ENCODE results near the gene ZNF518A. TPM values are rescaled to one million over a fixed set of nuclear protein-coding genes. Genes with fewer than 3 reads are reported as not detected.

The ZNF518A gene
- total and polyA plus RNA-seq, 2 donors (not counting 1 experiment from before 2014, with no cell fraction given) = 7.9 to 34.8 TPM

- intact Hi-C loops (cut with micrococcal nuclease) = no loop called here
- Histone ChIP-seq H3K4me3 (ENCODE audit: control extremely low read depth in 1 of 5, extremely low read depth in 1 of 5, insufficient read depth in 1 of 5, low read depth in 2 of 5, low read length in 4 of 5) (no peak overlapping the region), H3K79me2 (ENCODE audit: control insufficient read depth, insufficient read depth, low read length) (peaks cover 19% of the 10 kb centered on the region), H3K4me2 (replicated peaks; ENCODE audit: low read depth, low read length, poor library complexity, severe bottlenecking) (no peak overlapping the region), H2AFZ (ENCODE audit: insufficient read depth, low read depth, low read length, poor library complexity, severe bottlenecking) (no peak overlapping the region), H3K4me1 (ENCODE audit: control insufficient read depth in 2 of 2, insufficient read depth in 2 of 2, low read length in 2 of 2) (no peaks in the 10 kb centered on the region), H3K36me3 (replicated peaks in 1 of 2; ENCODE audit: control extremely low read depth in 1 of 2, control insufficient read depth in 1 of 2, extremely low read depth in 1 of 2, insufficient read depth in 2 of 2, low read length in 1 of 2) (peaks cover 21 to 77% of the 10 kb centered on the region in 2 experiments), H4K20me1 (ENCODE audit: control insufficient read depth, insufficient read depth, low read length, poor library complexity, severe bottlenecking) (no peaks in the 10 kb centered on the region), H3K27me3 (replicated peaks in 1 of 4; ENCODE audit: control extremely low read depth in 1 of 4, control insufficient read depth in 3 of 4, insufficient read depth in 4 of 4, low read length in 3 of 4) (no peaks in the 10 kb centered on the region), H3K27ac (ENCODE audit: low read length in 2 of 2) (no peak overlapping the region), H3K9me3 (ENCODE audit: control extremely low read depth in 1 of 3, control insufficient read depth in 2 of 3, insufficient read depth in 1 of 3, low read length in 2 of 3) (no peaks in the 10 kb centered on the region), H3K9ac (ENCODE audit: low read length) (no peak overlapping the region)
- Mint-ChIP-seq H3K27me3 (no peaks in the 10 kb centered on the region), H3K27ac (no peak overlapping the region), H3K4me3 (no peak overlapping the region), H3K9me3 (ENCODE audit: insufficient read depth) (no peaks in the 10 kb centered on the region), H3K4me1 (peaks cover 2% of the 10 kb centered on the region)
- DNase-seq (no peak), ATAC-seq (ENCODE audit: low read depth) (no peak)
- CTCF ChIA-PET = no interaction called here
- POLR2A ChIA-PET = no interaction called here
- WGBS (ENCODE audit: insufficient coverage) = 100% methylated on average over 2 of the region's 5 CpGs
- no peak for TF ChIP-seq CTCF (IDR thresholded peaks at IDR 0.05)
Measured at GRCh38 chr10:96136810-96137209, 6.7 kb downstream of the ZNF518A start.

- Mint-ChIP-seq H3K27me3 (no peaks in the 10 kb centered on the region), H3K4me1 (no peaks in the 10 kb centered on the region), H3K27ac (no peak overlapping the region), H3K9me3 (ENCODE audit: insufficient read depth) (no peaks in the 10 kb centered on the region), H3K4me3 (no peak overlapping the region)
- Histone ChIP-seq H3K4me1 (ENCODE audit: control insufficient read depth in 2 of 2, insufficient read depth in 2 of 2, low read length in 2 of 2) (no peaks in the 10 kb centered on the region), H4K20me1 (ENCODE audit: control insufficient read depth, insufficient read depth, low read length, poor library complexity, severe bottlenecking) (no peaks in the 10 kb centered on the region), H3K27ac (ENCODE audit: low read length in 2 of 2) (no peak overlapping the region), H3K4me2 (replicated peaks; ENCODE audit: low read depth, low read length, poor library complexity, severe bottlenecking) (no peak overlapping the region), H3K27me3 (replicated peaks in 1 of 4; ENCODE audit: control extremely low read depth in 1 of 4, control insufficient read depth in 3 of 4, insufficient read depth in 4 of 4, low read length in 3 of 4) (no peaks in the 10 kb centered on the region), H3K9me3 (ENCODE audit: control extremely low read depth in 1 of 3, control insufficient read depth in 2 of 3, insufficient read depth in 1 of 3, low read length in 2 of 3) (no peaks in the 10 kb centered on the region), H3K4me3 (ENCODE audit: control extremely low read depth in 1 of 5, extremely low read depth in 1 of 5, insufficient read depth in 1 of 5, low read depth in 2 of 5, low read length in 4 of 5) (no peak overlapping the region), H2AFZ (ENCODE audit: insufficient read depth, low read depth, low read length, poor library complexity, severe bottlenecking) (no peak overlapping the region), H3K9ac (ENCODE audit: low read length) (no peak overlapping the region), H3K36me3 (replicated peaks in 1 of 2; ENCODE audit: control extremely low read depth in 1 of 2, control insufficient read depth in 1 of 2, extremely low read depth in 1 of 2, insufficient read depth in 2 of 2, low read length in 1 of 2) (peaks cover 21 to 83% of the 10 kb centered on the region in 2 experiments), H3K79me2 (ENCODE audit: control insufficient read depth, insufficient read depth, low read length) (peaks cover 12% of the 10 kb centered on the region)
- no peak for DNase-seq
- 100% methylated on average over 1 of the region's 2 CpGs for WGBS (ENCODE audit: insufficient coverage)
- intact Hi-C loops (cut with micrococcal nuclease) = no loop called here
- ChIA-PET CTCF (no interaction called here), POLR2A (no interaction called here)
- no peak for TF ChIP-seq CTCF (IDR thresholded peaks at IDR 0.05)
- no peak for TF ChIP-seq EZH2 (IDR thresholded peaks at IDR 0.05; ENCODE audit: borderline replicate concordance, insufficient read depth, low read depth, low read length, poor library complexity, severe bottlenecking)
- no peak for ATAC-seq (ENCODE audit: low read depth)
Measured at GRCh38 chr10:96137567-96137966, 7.5 kb downstream of the ZNF518A start.
